Measurements from ENCODE around the gene KLHL2.
"Not testable (repeated sequence)": the region's sequence is repeated elsewhere in the genome, so short reads cannot be mapped to it uniquely, and the experiment has no call there.

The KLHL2 gene

GRCh38 chr4:165330666-165331065 is 123.3 kb downstream of the KLHL2 start:
- no peak for DNase-seq (ENCODE audit: low read depth in 2 of 2)

GRCh38 chr4:165331359-165331758 is 124.0 kb downstream of the KLHL2 start:
- DNase-seq (ENCODE audit: low read depth in 2 of 2) = no peak

DNA sequence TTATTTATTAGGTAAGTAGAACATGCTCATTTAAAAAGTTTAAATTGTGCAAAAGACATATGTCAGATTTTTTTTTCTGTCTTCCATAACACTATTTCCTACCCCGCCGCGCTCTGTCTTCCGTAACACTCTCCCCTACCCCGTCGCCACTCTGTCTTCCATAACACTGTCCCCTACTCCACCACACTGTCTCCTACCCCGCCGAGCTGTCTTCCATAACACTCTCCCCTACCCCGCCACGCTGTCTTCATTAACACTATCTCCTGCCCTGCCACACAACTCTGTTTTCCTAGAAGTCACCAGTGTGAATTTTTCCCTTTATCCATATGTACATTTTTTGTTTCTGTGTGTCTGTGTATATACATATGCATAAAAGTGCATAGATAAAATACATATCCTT is 124.5 kb downstream of the KLHL2 start:
- no peak for DNase-seq (ENCODE audit: low read depth in 2 of 2)

DNA sequence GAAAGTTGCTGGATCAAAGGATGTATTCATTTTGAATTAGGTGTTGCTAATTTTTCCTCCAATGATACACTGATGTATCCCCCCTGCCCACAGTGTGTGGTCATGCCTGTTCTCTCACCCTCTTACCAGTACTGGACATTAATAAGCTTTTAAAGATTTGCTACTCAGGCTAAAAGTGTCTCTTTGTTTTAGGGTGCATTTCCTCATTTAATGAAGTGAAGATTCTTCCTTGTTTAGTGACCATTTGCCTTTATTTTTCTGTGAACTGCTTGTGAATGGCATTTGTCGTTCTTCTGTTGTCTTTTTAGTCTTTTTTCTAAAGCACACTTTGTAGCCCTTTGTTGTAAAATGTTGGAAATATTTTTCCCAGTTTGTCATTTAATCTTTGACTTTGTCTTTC is 125.1 kb downstream of the KLHL2 start:
- no peak for DNase-seq (ENCODE audit: low read depth in 2 of 2)

DNA sequence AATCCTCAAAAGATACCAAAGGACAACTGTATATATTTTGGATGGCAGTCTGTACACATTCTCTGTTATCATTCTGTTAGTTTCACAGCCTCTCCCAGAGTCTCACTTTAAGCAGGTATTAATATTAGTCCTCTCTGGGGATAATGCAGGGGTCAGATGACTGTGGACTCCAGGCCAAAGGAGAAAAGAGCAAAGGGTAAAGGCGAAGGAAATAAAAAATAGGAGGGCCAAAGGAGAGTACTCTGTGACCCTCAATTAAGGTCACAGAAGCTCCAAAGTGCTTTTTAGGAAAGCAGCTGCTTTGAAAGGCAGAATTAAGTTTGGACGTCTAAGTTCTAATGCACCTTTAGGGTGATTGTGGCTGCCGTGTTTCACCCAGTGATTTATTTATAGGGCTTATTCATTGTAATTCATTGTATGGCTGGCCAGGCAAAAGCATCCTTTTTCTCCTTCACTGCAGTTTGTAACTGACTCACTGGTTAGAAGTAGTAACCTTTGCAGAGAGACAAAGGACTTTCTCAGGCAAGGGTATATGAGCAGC is 127.9 kb downstream of the KLHL2 start:
- no peak for DNase-seq (ENCODE audit: low read depth in 2 of 2)

DNA sequence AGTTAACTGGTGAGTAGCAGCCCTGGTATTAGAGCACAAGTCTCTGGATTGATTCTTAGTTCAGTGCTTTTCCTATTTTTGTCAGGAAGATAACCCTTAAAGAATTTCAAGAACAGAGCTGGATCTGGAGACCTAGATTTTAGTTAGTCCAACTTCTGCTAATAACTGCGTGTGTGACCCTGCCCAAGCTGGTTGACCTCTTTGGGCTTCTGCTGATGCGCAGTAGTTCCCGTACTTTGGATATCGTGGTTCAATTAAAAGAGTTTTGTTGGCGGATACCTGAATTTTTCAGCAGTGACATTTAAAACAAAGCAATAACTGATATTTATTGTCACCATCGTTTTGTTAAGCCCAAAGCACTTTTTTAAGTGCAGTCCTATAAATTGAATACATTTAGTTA is 129.4 kb downstream of the KLHL2 start:
- DNase-seq (ENCODE audit: low read depth in 2 of 2) = no peak

DNA sequence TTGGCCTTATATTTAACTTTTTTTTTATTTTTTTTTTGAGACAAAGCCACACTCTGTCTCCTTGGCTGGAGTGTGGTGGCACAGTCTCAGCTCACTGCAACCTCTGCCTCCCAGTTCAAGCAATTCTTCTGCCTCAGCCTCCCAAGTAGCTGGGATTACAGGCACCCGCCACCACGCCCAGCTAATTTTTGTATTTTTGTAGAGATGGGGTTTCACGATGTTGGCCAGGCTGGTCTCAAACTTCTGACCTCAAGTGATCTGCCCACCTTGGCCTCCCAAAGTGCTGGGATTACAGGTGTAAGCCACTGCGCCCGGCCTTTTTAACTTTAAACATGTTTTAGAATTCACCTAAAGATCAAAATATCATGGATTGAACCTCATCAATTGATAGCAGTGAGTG is 135.0 kb downstream of the KLHL2 start:
- not testable (repeated sequence) for DNase-seq (ENCODE audit: low read depth in 2 of 2)

- no peak for DNase-seq (ENCODE audit: low read depth in 2 of 2)
Observed at GRCh38 chr4:165343353-165344191, 136.2 kb downstream of the KLHL2 start.

DNA sequence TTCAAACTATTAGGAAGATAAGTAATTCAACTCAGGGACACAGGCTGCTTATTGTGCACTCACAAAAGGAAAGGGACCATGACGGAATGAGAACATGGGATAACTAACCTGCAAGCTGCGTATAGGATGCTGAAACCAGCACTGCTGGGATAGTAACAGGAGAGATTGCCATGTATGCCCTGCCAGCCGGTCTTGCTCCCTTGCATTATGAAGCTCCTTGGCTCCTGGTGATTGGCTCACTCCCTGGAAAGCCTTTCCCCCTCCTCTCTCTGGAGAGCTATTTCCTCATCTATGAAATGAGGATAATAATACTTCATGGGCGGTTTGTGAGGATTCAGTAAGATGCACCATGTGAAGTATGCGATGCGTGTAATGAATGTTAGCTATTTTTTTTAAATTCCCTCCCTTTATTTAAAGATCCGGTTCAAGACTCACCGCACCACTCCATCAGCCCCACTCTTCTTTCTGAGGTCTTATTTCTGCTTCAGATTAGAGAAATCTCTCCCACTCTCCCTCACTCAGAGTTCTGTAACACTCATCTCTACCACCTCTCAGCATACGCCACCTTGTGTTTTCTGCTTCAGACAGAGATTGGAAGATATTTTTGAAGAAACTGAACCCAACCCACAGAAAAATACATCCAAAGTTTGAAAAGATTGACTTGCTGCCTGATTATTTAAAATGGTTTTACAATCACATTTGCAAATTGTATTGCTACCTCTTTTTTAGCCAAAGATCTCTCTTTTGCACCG is 138.5 kb downstream of the KLHL2 start:
- DNase-seq (ENCODE audit: low read depth in 2 of 2) = no peak

GRCh38 chr4:165347647-165348569 is 140.5 kb downstream of the KLHL2 start:
- no peak for DNase-seq (ENCODE audit: low read depth in 2 of 2)

GRCh38 chr4:165351359-165352130 is 144.2 kb downstream of the KLHL2 start:
- DNase-seq (ENCODE audit: low read depth in 2 of 2) = no peak

- DNase-seq (ENCODE audit: low read depth in 2 of 2) = no peak
Observed at GRCh38 chr4:165355900-165356300, 148.5 kb downstream of the KLHL2 start.

DNA sequence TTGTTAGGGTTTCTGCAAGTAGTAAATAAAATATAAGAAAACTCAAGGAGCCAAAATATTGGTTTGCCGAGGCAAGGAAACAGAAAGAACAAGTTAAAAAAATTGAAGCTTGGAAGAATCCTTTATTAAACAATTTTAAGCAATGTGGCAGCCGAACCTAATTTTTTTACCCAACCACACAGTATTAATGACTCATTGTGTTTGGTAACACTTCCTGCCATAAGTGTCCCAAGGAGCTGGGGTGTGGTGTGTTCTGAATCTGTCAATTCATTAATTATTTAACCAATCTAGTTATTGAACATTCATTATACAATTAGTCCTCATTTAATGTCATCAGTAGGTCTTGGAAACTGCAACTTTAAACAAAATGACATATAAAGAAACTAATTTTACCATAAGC is 152.1 kb downstream of the KLHL2 start:
- no peak for DNase-seq (ENCODE audit: low read depth in 2 of 2)

GRCh38 chr4:165360041-165360695 is 152.8 kb downstream of the KLHL2 start:
- no peak for DNase-seq (ENCODE audit: low read depth in 2 of 2)

DNA sequence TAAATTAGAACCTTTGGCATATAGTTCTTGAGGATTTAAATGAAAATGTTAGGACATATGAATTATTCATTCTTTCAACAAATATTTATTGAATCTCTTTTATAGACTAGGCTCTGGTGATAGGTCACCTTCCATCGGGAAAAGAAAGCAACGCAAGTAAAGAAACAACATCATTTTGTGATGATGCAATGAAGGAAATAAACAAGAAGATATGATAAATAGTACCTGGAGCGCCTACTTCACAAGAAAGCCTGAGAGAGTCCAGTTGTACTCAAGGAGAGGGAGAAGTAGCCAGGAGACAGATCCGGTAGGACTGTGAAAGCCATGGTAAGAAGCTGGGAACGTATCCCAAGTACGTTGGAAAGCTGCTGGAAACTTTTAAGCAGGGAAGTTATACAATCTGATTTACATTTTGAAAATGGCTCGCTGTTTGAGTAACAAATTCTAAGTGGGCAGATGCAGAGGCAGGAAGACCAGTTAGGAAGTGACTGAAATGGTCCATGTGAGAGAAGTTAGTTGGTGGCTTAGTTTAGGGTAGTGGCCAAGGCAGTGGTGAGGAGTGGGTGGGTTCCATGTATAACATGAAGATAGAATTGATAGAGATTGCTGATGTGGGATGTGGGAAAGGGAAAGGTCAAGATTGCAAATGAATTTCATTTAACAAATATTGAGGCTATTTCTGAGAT is 153.8 kb downstream of the KLHL2 start:
- no peak for DNase-seq (ENCODE audit: low read depth in 2 of 2)

GRCh38 chr4:165361810-165362209 is 154.4 kb downstream of the KLHL2 start:
- DNase-seq (ENCODE audit: low read depth in 2 of 2) = no peak

DNA sequence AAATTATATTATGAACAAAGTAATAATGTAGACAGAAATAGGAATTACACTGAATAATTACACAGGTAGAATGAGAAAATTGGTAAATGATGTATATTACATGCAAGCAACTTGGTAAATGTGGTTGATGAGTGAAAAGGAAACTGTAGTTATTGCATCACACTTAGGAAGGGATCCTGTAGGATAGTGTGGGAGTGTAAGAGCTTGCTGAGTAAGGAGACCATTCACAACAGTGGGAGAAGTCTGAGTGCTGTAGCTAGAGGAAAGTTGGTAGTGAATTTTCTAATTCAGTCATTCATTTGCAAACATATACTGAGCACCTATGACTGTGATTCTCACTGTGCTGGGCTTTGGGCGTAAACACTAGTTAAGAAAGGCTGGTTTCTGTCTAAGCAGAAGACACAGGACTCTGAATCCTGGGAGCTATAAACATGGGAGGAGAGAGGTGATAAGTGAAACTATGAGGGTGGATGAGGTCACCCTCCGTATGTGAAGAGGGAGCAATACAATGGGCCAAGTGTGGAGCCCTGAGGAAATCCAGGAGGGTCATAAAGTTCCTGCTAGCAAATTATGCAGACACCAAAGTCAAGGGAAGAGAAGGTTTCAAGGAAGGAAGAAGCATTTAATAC is 157.2 kb downstream of the KLHL2 start:
- no peak for DNase-seq (ENCODE audit: low read depth in 2 of 2)

DNA sequence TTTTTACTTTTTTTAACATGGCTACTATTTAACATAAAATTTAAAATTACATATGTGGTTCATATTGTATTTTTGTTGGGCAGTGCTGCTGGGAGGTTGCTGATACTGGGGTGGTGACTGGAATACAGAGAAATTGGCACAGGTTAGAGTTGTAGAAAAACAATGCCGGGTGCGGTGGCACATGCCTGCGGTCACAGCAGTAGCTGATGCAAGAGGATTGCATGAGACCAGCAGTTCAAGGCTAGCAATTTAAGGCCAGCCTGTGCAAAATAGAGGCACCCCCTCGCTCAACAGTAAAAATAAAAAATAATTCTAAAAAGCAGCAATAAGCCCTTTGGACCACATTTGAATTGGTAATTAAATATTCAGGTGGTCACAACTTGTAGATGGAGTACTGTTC is 159.7 kb downstream of the KLHL2 start:
- no peak for DNase-seq (ENCODE audit: low read depth in 2 of 2)

DNA sequence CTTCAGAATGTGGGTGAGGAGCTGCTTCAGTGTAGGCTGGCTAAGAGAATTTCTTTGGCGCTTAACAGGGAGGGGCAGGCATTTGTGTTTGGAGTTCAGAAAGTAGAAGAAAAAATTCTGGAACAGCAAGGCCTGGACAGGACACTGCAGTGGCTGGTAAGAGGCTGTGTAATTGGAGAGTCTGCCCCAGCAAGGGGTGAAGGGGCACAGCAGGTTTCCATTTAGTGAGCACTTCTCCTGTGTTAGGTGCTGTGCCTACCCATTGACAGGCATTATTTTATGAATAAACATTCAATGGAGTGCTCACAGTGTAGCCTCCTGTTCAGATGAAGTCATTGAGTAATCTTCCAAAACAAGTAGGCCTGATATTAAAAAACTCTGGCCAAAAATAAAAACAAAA is 160.8 kb downstream of the KLHL2 start:
- no peak for DNase-seq (ENCODE audit: low read depth in 2 of 2)
